H1 (cell line): Measurements from ENCODE around the gene BPI. TPM values are rescaled to one million over a fixed set of nuclear protein-coding genes. Genes with fewer than 3 reads are reported as not detected.

Experiments
- ASH2L ChIP-seq: fragments of 200-600, 300-600 bp; sonication (generic); IDR thresholded peaks from one replicate; pipeline ENCODE4 v1.7.1; 2017; ENCODE audit warnings: low read length
- CBX8 ChIP-seq: fragments of 300-800, 300-1000 bp; sonication (generic); IDR thresholded peaks from 2 replicates; pipeline ENCODE4 v1.7.1; 2016; ENCODE audit warnings: low read depth, low read length, borderline replicate concordance
- CHD7 ChIP-seq: fragments of 300-600 bp; sonication (generic); IDR thresholded peaks from 2 replicates; pipeline ENCODE4 v1.7.1; 2012; ENCODE audit warnings: low read length, moderate library complexity, mild to moderate bottlenecking, inconsistent platforms; ENCODE audit not compliant: insufficient replicate concordance
- GABPA ChIP-seq: IDR thresholded peaks from 2 replicates; pipeline ENCODE4 v1.6.1; 2011; ENCODE audit warnings: mild to moderate bottlenecking, low read length, moderate library complexity, borderline replicate concordance; ENCODE audit not compliant: insufficient read depth
- PHF8 ChIP-seq: fragments of 200-600 bp; sonication (generic); conservative IDR thresholded peaks from 2 replicates; pipeline ENCODE4 v1.7.1; 2012; ENCODE audit warnings: low read depth, mild to moderate bottlenecking, inconsistent platforms, low read length, moderate library complexity
- SAP30 ChIP-seq: fragments of 300-600 bp; sonication (generic); IDR thresholded peaks from 2 replicates; pipeline ENCODE4 v1.7.1; 2012; ENCODE audit warnings: low read length, moderate library complexity, mild to moderate bottlenecking, inconsistent platforms; ENCODE audit not compliant: insufficient read depth, insufficient replicate concordance
- SIRT6 ChIP-seq: IDR thresholded peaks from one replicate; pipeline ENCODE4 v1.7.1; 2012; ENCODE audit warnings: low read length, inconsistent platforms
- USF2 ChIP-seq: IDR thresholded peaks from 2 replicates; pipeline ENCODE4 v1.6.1; 2011; ENCODE audit warnings: low read length, improper control_type of control experiment
- YY1 ChIP-seq: IDR thresholded peaks from 2 replicates; pipeline ENCODE4 v1.6.1; 2011; ENCODE audit warnings: low read depth, mild to moderate bottlenecking, low read length
- ZNF274 ChIP-seq: IDR thresholded peaks from 2 replicates; pipeline ENCODE4 v1.7.0; 2012; ENCODE audit warnings: low read length, borderline replicate concordance; ENCODE audit errors: extremely low read depth
- polyA plus RNA-seq, 7 experiments: library from polyadenylated mRNA; depleted of rRNA in 3 of 7; stranded (reverse) in 5 of 7; unstranded in 2 of 7; fragments of >200 nt in 5 of 7; fragments of 200-250 nt in 2 of 7; gene quantifications; 1 replicate in 5 of 7; 2 replicates in 1 of 7; 4 replicates in 1 of 7; pipeline versions ENCODE4 v1.2.1 to v1.2.3, GENCODE V29; 2011 to 2013; ENCODE audit warnings: missing spikeins in 2 of 7, mixed read lengths in 2 of 7
- total RNA-seq: library from RNA; stranded (reverse); fragmentation: NEBNext Ultra II Directional; extraction: Animal tissue kit (Norgen Biotek cat#: 25700); gene quantifications from 2 replicates; pipeline ENCODE4 v1.2.1, GENCODE V29; 2021

Gene BPI
- total and polyA plus RNA-seq, 2 of the 8 experiments (the other 6 are each of a cell fraction or from before 2014, with no cell fraction given), result not detected

GRCh38 chr20:38283236-38283635, 20.7 kb upstream of the BPI start (continued):
- TF ChIP-seq CHD7, result no peak
- no peak for TF ChIP-seq YY1
- no peak for TF ChIP-seq ASH2L
- no peak for TF ChIP-seq USF2
- no peak for TF ChIP-seq ZNF274
- no peak for TF ChIP-seq SAP30
- no peak for TF ChIP-seq SIRT6
- TF ChIP-seq PHF8, result no peak
- no peak for TF ChIP-seq CBX8
- no peak for TF ChIP-seq GABPA
- TF ChIP-seq, all 59 proteins: peak for 0
